HG03159 (cell line): ENCODE results near the gene CADM1.

Source experiments
- ATAC-seq: cut with Tn5 transposase; IDR thresholded peaks from one replicate; pipeline ENCODE4 v1.9.1; 2021; ENCODE audit warnings: mild to moderate bottlenecking, moderate library complexity; ENCODE audit not compliant: unreplicated experiment

CADM1 gene

DNA sequence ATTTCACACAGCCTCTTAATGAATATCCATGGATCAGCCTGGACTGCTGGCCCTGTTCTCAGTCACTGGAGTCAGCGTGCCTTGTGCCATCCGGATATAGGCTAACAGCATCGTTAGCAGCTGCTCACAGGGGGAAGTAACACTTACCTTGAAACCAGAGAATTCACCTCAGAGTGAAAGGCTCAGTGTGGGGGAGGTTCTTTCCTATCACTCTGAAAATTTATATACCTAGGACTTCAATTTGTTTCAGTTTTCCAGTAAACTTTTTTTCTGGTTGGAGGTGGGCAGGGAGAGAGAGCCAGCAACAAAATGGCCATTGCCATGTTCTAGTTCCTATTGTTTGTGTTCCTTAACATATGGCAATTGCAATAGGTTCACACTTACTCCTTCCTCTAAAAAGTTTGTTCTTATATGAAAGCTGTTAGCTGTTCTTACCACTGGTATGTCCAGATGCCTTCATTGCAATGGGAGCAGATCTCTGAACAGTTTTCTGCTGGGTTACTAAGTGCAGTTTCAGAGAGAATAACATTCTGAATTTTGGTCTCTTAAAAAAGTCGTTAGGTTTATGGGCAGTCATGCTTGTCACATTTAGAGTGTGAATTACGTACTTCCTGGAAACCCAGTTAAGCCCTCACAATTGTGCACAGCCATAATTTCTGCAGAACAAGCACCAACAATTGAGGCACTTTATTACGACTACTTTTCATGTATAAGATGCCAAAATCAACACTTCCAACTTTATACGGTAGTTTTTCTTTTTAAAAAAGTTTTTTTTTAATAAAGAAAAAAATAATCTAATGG lies 247.6 kb downstream of the CADM1 start:
- peak; percentile 85 for ATAC-seq

DNA sequence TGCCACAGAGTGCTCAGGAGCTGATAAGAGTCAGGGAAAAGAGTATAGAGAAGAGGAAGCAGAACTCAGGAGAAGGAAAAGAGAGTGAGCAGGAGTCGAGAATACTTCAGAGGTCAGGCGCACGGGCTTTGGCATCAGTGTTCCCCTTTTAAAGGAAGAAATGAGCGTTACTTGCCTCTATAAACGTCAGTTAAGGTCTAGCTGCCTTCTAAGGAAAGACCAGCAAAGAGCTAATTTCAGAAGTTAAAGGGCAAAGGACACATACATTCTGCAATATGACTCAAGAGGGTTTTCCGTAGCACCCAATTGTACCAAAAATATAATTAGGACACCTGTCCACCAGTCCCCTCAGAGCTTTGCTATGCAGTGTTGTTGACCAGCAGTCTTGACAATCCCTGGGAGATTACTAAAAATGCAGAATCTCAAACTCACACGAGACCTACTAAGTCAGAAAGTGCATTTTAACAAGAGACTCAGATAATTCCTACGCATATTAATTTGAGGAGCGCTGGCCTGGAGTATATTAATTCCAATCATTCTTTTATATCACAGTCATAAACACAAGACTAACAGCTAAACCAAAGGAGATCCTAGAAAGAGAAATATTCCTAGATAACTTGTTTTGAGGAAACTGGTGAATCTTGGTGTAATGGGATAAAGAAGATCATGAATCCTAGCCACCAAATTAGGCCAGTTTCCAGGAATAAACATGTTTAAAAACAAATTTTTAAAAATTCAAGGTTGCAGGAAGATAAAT lies 249.0 kb downstream of the CADM1 start:
- ATAC-seq, result no peak

DNA sequence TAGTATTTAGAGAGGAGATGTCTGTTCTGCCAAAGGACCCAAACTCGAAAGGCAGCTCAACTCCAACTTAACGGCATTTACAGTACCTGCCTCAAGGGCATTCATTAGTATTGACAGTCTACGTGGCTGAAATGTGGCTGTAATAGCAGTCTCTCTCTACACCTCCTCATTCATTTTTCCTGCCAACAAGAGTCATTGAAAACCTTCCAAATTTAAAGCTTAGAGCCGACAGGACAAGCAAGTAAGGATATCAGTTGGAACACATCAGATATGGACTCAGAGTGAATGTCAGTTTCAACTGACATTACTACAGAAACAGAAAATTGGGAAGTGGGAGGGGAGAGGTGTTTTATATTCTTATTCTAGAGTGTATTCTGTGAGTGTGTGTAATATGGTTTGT lies 253.1 kb downstream of the CADM1 start:
- ATAC-seq, result no peak

DNA sequence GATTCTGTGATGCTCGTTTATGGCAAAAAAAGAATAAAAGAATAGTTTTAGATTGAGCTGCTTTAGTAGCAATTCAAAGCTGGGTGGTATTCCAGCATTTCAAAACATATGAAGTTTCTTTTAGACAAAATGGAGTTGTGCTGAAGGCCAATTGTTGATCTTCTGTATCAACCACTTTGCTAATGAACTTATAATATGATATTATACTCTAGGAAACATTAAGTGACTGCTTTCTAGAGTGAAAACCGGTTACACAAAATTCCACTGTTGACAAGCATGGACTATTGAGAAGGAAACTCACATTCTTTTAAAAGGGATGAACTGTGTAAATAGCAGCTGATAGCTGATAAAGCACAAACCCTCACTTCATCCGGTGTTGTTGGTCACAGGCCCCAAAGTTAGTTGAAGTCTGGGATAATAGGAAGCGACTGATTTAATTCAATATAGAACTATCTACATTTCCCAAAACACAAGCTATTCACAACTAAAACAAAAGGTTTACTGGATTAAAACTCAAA lies 255.1 kb downstream of the CADM1 start:
- no peak for ATAC-seq

DNA sequence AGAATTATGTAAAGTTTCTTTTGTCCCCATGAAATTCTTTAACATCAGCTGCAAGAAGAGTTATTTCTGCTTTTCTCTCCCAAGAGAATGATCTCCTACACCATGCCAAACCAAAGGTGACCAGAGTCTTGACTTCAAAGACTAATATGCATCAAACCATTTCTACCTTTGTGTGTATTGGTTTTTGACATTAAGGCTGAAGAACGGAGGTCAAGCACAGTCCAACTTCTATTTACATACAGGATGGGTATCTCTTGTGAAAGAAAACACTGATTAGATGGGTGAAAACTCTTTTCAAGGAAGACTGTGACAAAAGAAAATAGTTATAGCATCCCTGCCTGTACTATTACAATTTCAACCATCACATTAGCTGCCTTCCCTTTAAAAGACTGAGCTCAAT lies 256.3 kb downstream of the CADM1 start:
- no peak for ATAC-seq

DNA sequence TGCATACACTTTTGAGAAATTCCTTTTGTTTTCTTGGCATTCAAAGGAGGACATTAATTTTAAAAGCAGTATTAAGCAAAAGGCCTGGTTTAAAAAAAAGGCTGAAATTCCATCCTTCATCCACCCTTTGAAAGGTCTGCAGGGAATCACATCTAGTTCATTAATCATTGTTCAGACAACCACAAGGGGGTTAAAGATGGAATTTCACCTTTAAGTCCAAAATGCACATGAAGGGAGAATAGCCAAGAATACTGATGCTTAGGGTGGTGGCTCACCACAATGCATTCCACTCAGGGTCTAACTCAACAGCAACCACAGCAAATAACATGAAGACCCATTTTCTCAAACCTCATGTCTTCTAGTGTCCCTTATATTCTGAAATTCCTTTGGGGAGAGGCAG lies 256.9 kb downstream of the CADM1 start:
- ATAC-seq, result no peak

DNA sequence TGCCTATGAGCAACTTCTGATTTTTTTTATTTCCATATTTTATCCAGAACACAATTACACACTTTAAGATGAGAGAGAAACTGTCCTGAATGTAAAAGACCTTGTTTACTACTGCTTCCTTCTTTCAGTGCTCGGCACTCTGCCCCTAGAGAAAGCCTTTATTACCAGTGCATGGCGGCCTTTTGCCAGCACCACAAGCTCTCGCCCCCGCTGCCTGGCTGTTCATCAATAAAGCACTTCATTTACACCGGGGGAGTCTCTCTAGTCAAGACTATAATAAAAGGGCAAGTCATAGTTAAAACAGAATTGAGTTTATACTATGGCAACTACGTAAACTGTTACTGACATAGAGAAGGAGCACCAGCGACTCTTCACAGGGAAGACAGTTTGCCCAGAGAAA lies 259.5 kb downstream of the CADM1 start:
- ATAC-seq, result no peak

DNA sequence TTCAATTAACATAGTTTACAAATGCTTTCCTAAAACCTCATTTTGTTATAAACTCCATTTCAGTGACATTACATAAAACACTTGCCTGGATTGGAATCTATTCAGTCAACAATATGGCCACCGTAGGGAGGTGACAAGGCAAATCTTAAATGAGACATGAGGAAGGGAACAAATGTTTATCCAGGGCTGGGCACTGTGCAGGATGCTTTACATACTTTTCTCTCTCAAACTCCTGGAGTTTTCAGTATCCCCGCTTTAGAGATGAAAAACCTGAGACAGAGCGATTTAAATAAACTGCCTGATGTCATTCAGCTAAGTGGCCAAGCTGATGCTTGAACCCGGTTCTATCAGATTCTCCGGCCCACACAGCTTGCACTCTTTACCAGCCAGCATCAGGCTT lies 259.9 kb downstream of the CADM1 start:
- no peak for ATAC-seq

DNA sequence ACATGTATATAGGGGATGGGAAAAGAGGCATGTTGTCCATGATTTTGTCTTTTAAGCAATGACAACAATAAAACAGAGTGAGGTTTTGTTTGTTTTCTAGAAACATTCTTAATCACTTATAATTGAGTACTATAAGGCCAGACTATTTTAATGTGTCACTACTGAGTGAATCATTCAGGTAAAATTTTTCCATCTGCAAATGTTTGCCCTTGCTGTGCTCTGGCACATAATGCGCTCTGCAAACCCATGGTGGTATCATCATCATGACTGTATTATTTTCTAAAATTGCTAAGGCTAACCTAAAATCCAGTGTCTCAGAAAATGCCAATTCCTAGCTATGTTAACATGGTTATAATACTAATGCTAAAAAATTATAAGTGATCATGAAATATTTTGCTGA lies 261.2 kb downstream of the CADM1 start:
- no peak for ATAC-seq

DNA sequence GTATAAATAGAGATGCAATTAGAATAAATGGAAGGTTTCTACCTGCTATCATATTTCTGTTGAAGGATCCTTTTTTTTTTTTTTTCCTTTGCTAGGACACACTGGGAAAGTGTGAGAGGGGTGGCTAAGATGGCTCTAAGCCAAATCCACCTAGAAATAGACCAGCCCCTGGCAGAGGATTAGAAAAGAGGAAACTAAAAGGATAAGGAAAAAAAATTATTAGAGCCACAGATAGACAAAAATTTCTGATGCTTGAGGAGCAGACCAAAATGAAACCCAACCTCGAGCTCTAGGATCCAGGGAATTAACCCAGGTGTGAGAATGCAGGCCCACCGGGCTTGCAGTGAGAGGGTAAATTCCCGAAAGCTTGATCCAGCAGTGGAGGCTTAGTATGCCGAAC lies 262.3 kb downstream of the CADM1 start:
- ATAC-seq, result no peak

DNA sequence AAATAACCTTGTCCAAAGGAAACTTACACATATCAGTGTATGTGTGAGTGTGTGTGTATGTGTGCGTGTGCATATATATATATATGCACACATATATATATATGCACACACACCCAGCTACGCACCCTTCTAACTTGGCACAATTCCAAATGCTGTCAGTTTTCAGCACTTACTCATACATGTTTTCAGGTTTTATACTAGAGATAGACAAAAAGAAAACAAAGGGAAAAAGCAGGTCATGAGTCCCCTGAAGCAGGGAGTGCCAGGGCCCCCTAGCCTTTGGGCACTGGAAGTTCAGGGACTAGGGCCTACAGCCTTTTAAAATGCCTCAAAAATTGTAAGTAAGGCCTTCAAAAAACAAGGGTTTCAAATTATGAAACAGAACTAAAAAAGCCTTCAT lies 265.4 kb downstream of the CADM1 start:
- no peak for ATAC-seq

DNA sequence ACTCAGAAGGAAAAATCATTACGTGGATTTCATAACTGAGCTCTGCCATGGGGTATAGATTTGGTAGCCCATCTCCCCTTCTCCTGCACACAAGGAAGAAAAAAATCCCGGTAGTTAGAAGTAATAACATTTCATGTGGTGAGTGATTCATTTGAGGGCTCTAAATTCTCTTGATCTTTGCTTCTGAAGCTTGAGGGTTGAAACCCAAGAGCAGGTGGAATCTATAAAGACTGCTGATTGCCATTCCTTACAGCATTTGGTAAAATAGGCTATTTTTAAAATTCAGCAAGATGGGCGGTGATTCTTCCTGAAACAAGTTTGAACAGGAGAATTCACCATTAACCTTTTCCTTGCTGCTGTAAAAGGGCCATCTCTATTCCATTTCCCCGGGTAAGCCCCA lies 266.1 kb downstream of the CADM1 start:
- ATAC-seq, result no peak

DNA sequence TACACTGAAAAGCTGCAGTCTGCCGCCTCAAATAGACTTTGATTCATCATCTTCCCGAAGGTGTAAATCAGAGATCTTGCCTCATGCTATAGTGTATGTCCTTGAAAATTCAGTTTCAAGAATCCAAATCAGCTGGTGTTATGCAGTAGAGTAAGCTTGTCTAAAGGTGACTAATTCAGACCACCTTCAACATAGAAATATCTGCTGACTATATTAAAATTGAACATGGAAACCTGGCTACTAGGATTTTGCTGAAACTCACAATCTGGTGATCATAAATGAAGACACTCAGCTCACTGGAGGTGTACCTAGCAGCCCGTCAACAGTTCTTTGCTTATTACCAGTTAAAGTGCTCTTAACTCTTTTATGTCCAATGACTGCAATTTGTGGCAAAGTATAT lies 266.6 kb downstream of the CADM1 start:
- ATAC-seq, result no peak

DNA sequence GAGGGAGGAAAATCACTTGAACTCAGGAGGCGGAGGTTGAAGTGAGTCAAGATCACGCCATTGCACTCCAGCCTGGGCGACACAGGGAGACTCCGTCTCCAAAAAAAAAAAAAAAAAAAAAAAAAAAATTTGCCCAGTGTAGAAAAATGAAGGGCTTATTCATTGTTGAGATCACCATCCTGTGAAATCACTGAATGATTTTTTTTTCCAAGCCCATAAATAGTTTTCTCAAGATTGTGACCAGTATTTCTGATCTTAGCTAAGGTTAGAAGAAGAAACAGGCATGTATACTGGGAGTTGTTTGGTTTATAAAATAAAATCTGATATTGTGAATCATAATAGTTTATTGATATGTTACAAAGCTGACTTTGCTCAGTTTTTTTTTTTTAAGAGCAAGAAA lies 269.4 kb downstream of the CADM1 start:
- no peak for ATAC-seq

DNA sequence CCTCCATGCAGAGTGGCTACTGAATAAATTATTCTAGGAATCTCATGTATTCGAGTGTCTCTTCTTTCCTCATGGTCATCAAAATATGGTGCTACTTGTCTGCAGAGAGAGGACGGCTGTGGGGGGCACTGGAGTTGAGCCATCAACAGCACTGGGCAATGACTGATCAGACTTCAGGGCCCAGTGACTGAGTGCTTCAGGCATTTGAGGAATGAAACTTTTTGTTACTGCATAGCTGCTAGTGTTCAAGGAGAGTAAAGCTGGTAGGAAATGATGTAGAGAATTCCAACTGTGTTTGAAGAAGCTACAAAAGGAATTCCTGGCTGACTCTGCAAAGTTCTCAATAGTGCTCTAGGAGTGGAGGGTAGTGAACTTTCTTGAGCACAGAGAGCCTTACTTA lies 277.7 kb downstream of the CADM1 start:
- ATAC-seq, result no peak

DNA sequence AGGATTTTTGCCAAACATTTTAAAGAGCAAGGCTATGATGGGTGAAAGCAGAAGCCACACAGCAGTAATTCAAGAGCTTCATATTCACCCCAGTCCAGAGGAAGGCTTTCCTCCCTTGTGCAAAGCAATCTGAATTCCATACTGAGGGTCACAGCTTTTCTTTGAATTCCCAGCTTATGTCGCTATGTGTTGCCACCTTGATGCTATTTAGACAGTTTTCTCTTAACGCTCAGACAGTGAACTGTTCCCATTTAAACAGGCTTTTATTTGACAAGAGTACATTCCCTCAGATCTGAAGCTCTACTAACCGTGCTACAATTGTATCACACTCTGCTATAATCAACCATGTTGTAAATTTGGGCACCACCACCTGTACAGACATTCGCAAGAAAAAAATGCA lies 279.7 kb downstream of the CADM1 start:
- no peak for ATAC-seq

DNA sequence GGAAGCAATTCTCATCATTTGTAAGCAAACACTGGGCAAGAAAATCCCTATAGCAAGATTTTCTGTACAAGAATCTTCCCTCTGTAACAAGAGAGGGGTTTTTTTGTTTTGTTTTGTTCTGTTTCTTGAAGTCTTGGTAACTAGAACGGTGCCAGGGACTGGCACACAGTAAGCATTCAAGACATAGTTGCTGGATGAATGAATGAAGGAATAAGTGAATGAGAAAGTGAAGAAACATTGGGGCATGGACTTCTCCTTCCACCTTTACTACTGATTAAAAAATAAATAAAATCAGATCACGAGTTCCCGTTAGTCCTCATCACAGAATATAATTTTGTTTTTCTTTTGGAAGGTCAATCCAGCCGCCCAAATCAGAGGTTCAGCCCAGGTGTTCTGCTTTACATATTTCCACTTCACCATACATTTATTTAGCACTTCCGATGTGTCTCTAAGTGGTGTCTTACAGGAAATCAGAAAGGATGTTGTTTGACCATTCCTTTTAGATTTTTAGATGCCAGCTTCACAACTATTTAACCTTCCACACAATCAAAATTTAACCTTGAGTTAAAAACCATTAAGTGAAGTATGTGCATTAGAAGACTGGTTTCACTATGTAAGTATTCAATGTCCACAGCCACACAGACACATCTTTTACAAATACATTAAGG lies 281.2 kb downstream of the CADM1 start:
- ATAC-seq, result peak; percentile 44

DNA sequence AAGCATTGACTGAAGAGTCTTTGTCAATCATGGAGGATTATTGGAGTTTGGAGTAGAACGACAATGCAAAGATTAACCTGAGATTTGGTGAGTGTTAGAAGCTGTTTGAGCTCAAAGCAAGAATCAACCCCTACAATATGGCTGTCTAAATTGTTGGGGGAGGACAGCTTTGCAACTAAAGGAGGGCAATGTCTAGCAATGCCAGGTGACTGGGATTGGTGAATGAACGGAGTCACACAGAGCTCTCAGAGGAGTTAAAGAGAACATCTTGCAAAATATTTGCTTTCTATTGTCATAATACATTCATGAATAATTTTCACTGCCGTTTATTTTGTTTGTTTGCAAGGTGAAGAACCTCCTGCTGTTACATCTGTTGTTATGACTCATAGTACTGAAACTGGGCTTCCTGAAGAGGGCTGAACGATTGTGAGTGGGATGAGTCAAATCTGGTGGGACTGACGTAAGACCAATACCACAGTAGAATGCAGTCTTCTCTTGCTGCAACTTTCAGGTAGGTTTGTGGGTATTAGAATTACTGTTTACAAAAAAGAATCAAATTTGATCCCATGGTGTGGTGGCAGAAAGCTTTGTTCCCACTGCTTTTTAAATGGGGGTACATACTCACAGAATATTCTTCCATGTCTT lies 281.9 kb downstream of the CADM1 start:
- ATAC-seq, result peak; percentile 92

DNA sequence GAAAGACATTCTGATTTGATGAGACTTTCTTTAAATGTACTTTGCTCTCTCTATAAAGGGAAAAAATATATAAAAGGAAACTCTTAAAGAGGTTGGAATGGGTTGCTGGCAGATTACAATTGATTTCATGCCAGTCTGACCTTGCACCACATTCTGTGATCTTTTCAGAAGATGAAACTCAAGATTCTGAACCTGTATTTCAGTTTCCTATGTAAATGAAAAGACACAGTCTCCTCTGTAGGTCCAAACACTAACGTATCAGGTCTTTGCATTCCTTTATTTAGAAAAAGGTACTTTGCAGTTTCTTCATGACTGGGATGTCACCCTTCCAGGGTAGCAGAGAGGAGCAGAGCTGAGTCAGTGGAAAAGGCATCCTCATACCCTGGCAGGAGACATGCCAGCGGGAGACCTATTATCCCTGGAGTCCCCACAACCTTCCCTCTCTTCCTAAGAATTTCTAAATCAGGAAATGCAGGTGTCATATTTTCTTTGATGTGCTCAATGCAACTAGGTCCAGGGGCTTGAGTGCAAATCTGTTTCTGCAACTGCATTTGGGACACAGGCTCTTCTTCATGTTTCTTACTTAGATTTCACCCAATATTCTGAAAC lies 282.6 kb downstream of the CADM1 start:
- ATAC-seq, result no peak

DNA sequence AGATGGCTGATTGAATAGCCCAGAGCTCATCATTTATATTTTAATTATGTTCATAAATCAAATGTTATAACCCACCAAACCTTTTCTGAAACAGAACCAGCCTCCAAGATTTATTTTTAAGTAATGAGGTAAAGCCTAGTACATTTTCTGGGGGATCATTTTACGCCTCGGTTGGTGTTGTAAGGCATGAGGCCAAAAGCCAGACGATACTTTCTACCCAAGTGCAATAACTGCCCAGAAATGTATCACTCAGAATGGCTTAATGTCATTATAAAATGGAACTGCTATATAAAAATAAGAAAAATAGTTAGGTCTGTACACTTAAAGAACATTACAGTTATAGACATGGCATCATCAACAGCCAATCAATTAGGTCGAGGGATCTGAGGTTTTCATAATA lies 283.3 kb downstream of the CADM1 start:
- ATAC-seq, result no peak

DNA sequence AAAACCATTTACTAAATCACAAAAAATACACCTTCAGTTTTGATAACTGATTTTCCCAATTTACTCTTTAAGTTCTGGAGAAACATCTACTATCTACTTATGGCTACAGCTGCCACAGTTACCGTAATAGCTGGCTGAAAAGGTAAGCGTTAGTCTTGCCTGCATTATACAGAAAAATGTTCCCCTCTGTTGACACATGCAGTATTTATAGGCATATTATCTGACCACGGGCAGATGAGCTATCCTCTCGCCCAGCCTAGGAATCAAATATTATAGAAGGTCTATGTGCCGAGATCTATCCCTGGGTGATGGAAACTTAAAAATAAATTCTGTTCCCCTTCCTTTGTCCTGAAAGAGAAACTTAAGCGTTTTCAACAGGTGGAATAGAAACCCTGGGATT lies 283.8 kb downstream of the CADM1 start:
- ATAC-seq, result no peak
